HepG2 (cell line): ENCODE data around the gene MNT. TPM values are rescaled to one million over a fixed set of nuclear protein-coding genes. Genes with fewer than 3 reads are reported as not detected.

Experiments used
- ADNP ChIP-seq: sonication (generic); formaldehyde crosslinking; IDR thresholded peaks from 2 replicates; pipeline ENCODE4 v1.4.0; 2020; ENCODE audit warnings: missing genetic modification reagents
- ARNT ChIP-seq: fragments of 450-650 bp; IDR thresholded peaks from 2 replicates; pipeline ENCODE4 v1.6.1; 2017
- ASH2L ChIP-seq: fragments of 300-600, 200-600 bp; sonication (generic); IDR thresholded peaks from 2 replicates; pipeline ENCODE4 v1.7.0; 2017; ENCODE audit warnings: low read depth, mild to moderate bottlenecking, moderate library complexity, mixed read lengths, low read length; ENCODE audit not compliant: insufficient read length
- ATF4 ChIP-seq, 2 experiments: fragments of 450-650 bp in 1 of 2; sonication (generic) in 1 of 2; formaldehyde crosslinking; IDR thresholded peaks; 2 replicates each; pipeline versions ENCODE4 v1.5.0 to v1.8.0; 2020 to 2022; ENCODE audit warnings: mild to moderate bottlenecking in 1 of 2, missing genetic modification reagents in 1 of 2
- CBFB ChIP-seq: sonication (generic); formaldehyde crosslinking; IDR thresholded peaks from 2 replicates; pipeline ENCODE4 v1.4.0; 2020; ENCODE audit warnings: missing genetic modification reagents
- FOXA1 ChIP-seq, 2 experiments: fragments of 450-650 bp in 1 of 2; sonication (generic) in 1 of 2; formaldehyde crosslinking in 1 of 2; IDR thresholded peaks; 2 replicates each; pipeline versions ENCODE4 v1.4.0 to v1.6.1; 2016 to 2020; ENCODE audit warnings: missing genetic modification reagents in 1 of 2
- FOXO1 ChIP-seq: sonication (generic); formaldehyde crosslinking; IDR thresholded peaks from 2 replicates; pipeline ENCODE4 v1.4.0; 2020; ENCODE audit warnings: missing genetic modification reagents
- GATAD1 ChIP-seq: IDR thresholded peaks from 2 replicates; pipeline ENCODE4 v1.6.1; 2016; ENCODE audit warnings: missing genetic modification reagents, missing compliant biosample characterization
- KDM5B ChIP-seq: sonication (generic); formaldehyde crosslinking; IDR thresholded peaks from 2 replicates; pipeline ENCODE4 v1.4.0; 2020; ENCODE audit warnings: missing genetic modification reagents, mild to moderate bottlenecking, borderline replicate concordance
- NFIC ChIP-seq: IDR thresholded peaks from 2 replicates; pipeline ENCODE4 v1.6.1; 2012; ENCODE audit warnings: mild to moderate bottlenecking, low read length, inconsistent platforms
- PAF1 ChIP-seq: IDR thresholded peaks from 2 replicates; pipeline ENCODE4 v1.6.1; 2016; ENCODE audit warnings: missing genetic modification reagents, missing compliant biosample characterization
- SP1 ChIP-seq, 2 experiments: fragments of 450-650 bp in 1 of 2; sonication (generic) in 1 of 2; formaldehyde crosslinking in 1 of 2; IDR thresholded peaks; 2 replicates each; pipeline versions ENCODE4 v1.4.0 to v1.6.1; 2016 to 2020; ENCODE audit warnings: missing genetic modification reagents in 1 of 2
- YEATS2 ChIP-seq: sonication (generic); formaldehyde crosslinking; IDR thresholded peaks from 2 replicates; pipeline ENCODE4 v1.4.0; 2020; ENCODE audit warnings: missing genetic modification reagents, borderline replicate concordance
- ZBTB46 ChIP-seq: sonication (generic); formaldehyde crosslinking; IDR thresholded peaks from 2 replicates; pipeline ENCODE4 v1.4.0; 2020; ENCODE audit warnings: mild to moderate bottlenecking, missing genetic modification reagents, borderline replicate concordance
- ZFY ChIP-seq: sonication (generic); formaldehyde crosslinking; IDR thresholded peaks from 2 replicates; pipeline ENCODE4 v1.4.0; 2020; ENCODE audit warnings: missing genetic modification reagents
- ZNF263 ChIP-seq: sonication (generic); formaldehyde crosslinking; IDR thresholded peaks from 2 replicates; pipeline ENCODE4 v1.4.0; 2020; ENCODE audit warnings: missing genetic modification reagents
- ZNF264 ChIP-seq: sonication (generic); formaldehyde crosslinking; IDR thresholded peaks from 2 replicates; pipeline ENCODE4 v1.4.0; 2020; ENCODE audit warnings: missing genetic modification reagents
- ZNF460 ChIP-seq: sonication (generic); formaldehyde crosslinking; IDR thresholded peaks from 2 replicates; pipeline ENCODE4 v1.5.1; 2020; ENCODE audit warnings: missing genetic modification reagents, mild to moderate bottlenecking, borderline replicate concordance
- ZNF781 ChIP-seq: sonication (generic); formaldehyde crosslinking; IDR thresholded peaks from 2 replicates; pipeline ENCODE4 v1.5.1; 2020; ENCODE audit warnings: borderline replicate concordance, mild to moderate bottlenecking, missing genetic modification reagents; ENCODE audit errors: not compliant biosample characterization
- ZSCAN25 ChIP-seq: sonication (generic); formaldehyde crosslinking; IDR thresholded peaks from 2 replicates; pipeline ENCODE4 v1.8.0; 2022; ENCODE audit warnings: mild to moderate bottlenecking, missing genetic modification reagents
- ZSCAN5A ChIP-seq: sonication (generic); formaldehyde crosslinking; IDR thresholded peaks from 2 replicates; pipeline ENCODE4 v1.8.0; 2022; ENCODE audit warnings: mild to moderate bottlenecking, missing genetic modification reagents, borderline replicate concordance
- polyA plus RNA-seq, 8 experiments: library from polyadenylated mRNA; depleted of rRNA in 3 of 8; stranded (reverse) in 7 of 8; unstranded in 1 of 8; fragments of >200 nt; fragmentation: Illumina TruSeq in 4 of 8; extraction: Trizol in 4 of 8; gene quantifications; 2 replicates each; pipeline versions ENCODE4 v1.2.1 to v1.2.3, GENCODE V29; 2011 to 2016; ENCODE audit warnings: low read depth in 4 of 8, missing spikeins in 1 of 8, mixed read lengths in 1 of 8; ENCODE audit not compliant: insufficient read depth in 1 of 8
- total RNA-seq, 5 experiments: library from RNA; depleted of rRNA; stranded (reverse); fragments of >200 nt; fragmentation: Illumina TruSeq; extraction: Trizol; gene quantifications; 2 replicates each; pipeline ENCODE4 v1.2.3, GENCODE V29; 2016; ENCODE audit warnings: low read depth in 1 of 5

MNT gene
- total and polyA plus RNA-seq, 2 of the 13 experiments (the other 11 are each of a cell fraction or from before 2014, with no cell fraction given) = 2.1 to 3.5 TPM

- TF ChIP-seq YEATS2 (CRISPR knock-in tag) (no peak), ZNF460 (CRISPR knock-in tag) (no peak), ZNF781 (peak; percentile 53), KDM5B (peak; percentile 66; the same call in 1 of the 2 replicates), SP1 (IDR thresholded peaks at IDR 0.05) (no peak), SP1 (CRISPR knock-in tag; IDR thresholded peaks at IDR 0.05) (peak; percentile 96), ZSCAN25 (CRISPR knock-in tag) (peak; percentile 43; the same call in 1 of the 2 replicates), CBFB (0 out of 2 replicates have a peak, but pooled peaks have one; percentile 23), NFIC (no peak), FOXA1 (IDR thresholded peaks at IDR 0.05) (no peak), FOXA1 (CRISPR knock-in tag; IDR thresholded peaks at IDR 0.05) (0 out of 2 replicates have a peak, but pooled peaks have one; percentile 24), ARNT (no peak), ZNF263 (CRISPR knock-in tag) (0 out of 2 replicates have a peak, but pooled peaks have one; percentile 38), PAF1 (CRISPR knock-in tag) (no peak), ZBTB46 (peak; percentile 100), ZSCAN5A (no peak), FOXO1 (CRISPR knock-in tag) (no peak), GATAD1 (peak; percentile 72), ATF4 (CRISPR knock-in tag; IDR thresholded peaks at IDR 0.05) (peak in 1 of 2 experiments; percentile 72; a peak in 1 of 4 replicates), ZFY (CRISPR knock-in tag) (peak; percentile 58; the same call in 1 of the 2 replicates), ADNP (CRISPR knock-in tag) (no peak), ZNF264 (0 out of 2 replicates have a peak, but pooled peaks have one; percentile 23), ASH2L (no peak)
Observed at GRCh38 chr17:2399572-2400473, 1.0 kb downstream of the MNT start (continued).
